H1 (cell line): Measurements from ENCODE around the gene OR4E2. TPM values are rescaled to one million over a fixed set of nuclear protein-coding genes. Genes with fewer than 3 reads are reported as not detected.

Source experiments
- CTCF ChIA-PET: fragments of 300-600 bp; sonication (Branson Sonifier 250); formaldehyde crosslinking; loops from one replicate; lab custom pipeline; 2021; ENCODE audit not compliant: partially characterized antibody; lab: Charles Lee
- POLR2A ChIA-PET: fragments of 300-600 bp; sonication (Branson Sonifier 250); formaldehyde crosslinking; loops from one replicate; lab custom pipeline; 2021; ENCODE audit warnings: inconsistent platforms; ENCODE audit not compliant: partially characterized antibody; lab: Charles Lee
- DNase-seq, 2 experiments: peaks; one replicate each; pipeline versions ENCODE4 v3.0.0 to v3.0.0-alpha.2; 2010 to 2022; ENCODE audit warnings: low spot score in 2 of 2, low read depth in 1 of 2, mixed read lengths in 1 of 2
- FAIRE-seq: peaks from 2 replicates; lab custom pipeline; 2011; peaks lifted over from hg19 to GRCh38; lab: Jason Lieb, UNC
- H2AFZ ChIP-seq: 2 replicates; pipeline ENCODE4 v1.8.1; 2012; ENCODE audit warnings: low read length, inconsistent platforms
- H2AK5ac ChIP-seq: 2 replicates; pipeline ENCODE4 v1.6.1; 2013; ENCODE audit warnings: low read depth, low read length
- H2BK120ac ChIP-seq: replicated peaks from 2 replicates; pipeline ENCODE3; 2013; ENCODE audit warnings: low read depth, low read length, inconsistent platforms
- H2BK12ac ChIP-seq: 2 replicates; pipeline ENCODE4 v1.6.1; 2013; ENCODE audit warnings: low read depth, low read length
- H2BK15ac ChIP-seq: 2 replicates; pipeline ENCODE4 v1.6.1; 2013; ENCODE audit warnings: low read length
- H2BK20ac ChIP-seq: 2 replicates; pipeline ENCODE4 v1.6.1; 2013; ENCODE audit warnings: low read length
- H2BK5ac ChIP-seq: 2 replicates; pipeline ENCODE4 v1.6.1; 2013; ENCODE audit warnings: low read depth, low read length
- H3K14ac ChIP-seq: 2 replicates; pipeline ENCODE4 v1.6.1; 2013; ENCODE audit warnings: inconsistent platforms; ENCODE audit not compliant: insufficient read length
- H3K18ac ChIP-seq: 2 replicates; pipeline ENCODE4 v1.6.1; 2013; ENCODE audit warnings: low read length; ENCODE audit errors: extremely low read depth
- H3K23ac ChIP-seq: 2 replicates; pipeline ENCODE4 v1.6.1; 2013; ENCODE audit warnings: inconsistent platforms; ENCODE audit not compliant: insufficient read length
- H3K23me2 ChIP-seq: 2 replicates; pipeline ENCODE4 v1.6.1; 2013; ENCODE audit warnings: low read depth, low read length
- H3K27ac ChIP-seq: 2 replicates; pipeline ENCODE4 v1.6.1; 2011; ENCODE audit warnings: low read depth, low read length, inconsistent platforms
- H3K27me3 ChIP-seq, 4 experiments: replicated peaks in 1 of 4; 1 replicate in 1 of 4; 2 replicates in 3 of 4; pipeline versions ENCODE4 v1.6.1 to v1.8.1; 2011 to 2013; ENCODE audit warnings: low read length in 3 of 4, mild to moderate bottlenecking in 3 of 4, inconsistent platforms in 2 of 4, mixed read lengths in 2 of 4, moderate library complexity in 1 of 4; ENCODE audit not compliant: control insufficient read depth in 3 of 4, insufficient read depth in 3 of 4; ENCODE audit errors: extremely low read depth in 1 of 4
- H3K36me3 ChIP-seq, 4 experiments: 2 replicates each; pipeline versions ENCODE4 v1.6.1 to v1.8.1; 2011 to 2013; ENCODE audit warnings: mild to moderate bottlenecking in 4 of 4, low read length in 3 of 4, moderate library complexity in 2 of 4, control low read depth in 1 of 4, inconsistent platforms in 1 of 4; ENCODE audit not compliant: insufficient read depth in 4 of 4, control insufficient read depth in 2 of 4
- H3K4ac ChIP-seq: replicated peaks from 2 replicates; pipeline ENCODE3; 2013; ENCODE audit warnings: low read length, low read depth, mixed read lengths, inconsistent platforms; ENCODE audit not compliant: insufficient read length
- H3K4me1 ChIP-seq, 4 experiments: replicated peaks in 1 of 4; 1 replicate in 1 of 4; 2 replicates in 3 of 4; pipeline versions ENCODE4 v1.6.1 to v1.8.1; 2011 to 2013; ENCODE audit warnings: low read length in 3 of 4, inconsistent platforms in 2 of 4, mixed read lengths in 1 of 4; ENCODE audit not compliant: insufficient read depth in 4 of 4, control insufficient read depth in 3 of 4
- H3K4me2 ChIP-seq, 2 experiments: 2 replicates each; pipeline versions ENCODE4 v1.6.1 to v1.8.1; 2011 to 2013; ENCODE audit warnings: low read depth in 2 of 2, low read length in 2 of 2, control low read depth in 1 of 2, inconsistent platforms in 1 of 2, mild to moderate bottlenecking in 1 of 2; ENCODE audit not compliant: insufficient read depth in 1 of 2
- H3K4me3 ChIP-seq, 4 experiments: fragments of 200-600, 300-600 bp in 1 of 4; sonication (generic), shearing (Covaris generic), sonication (Bioruptor Twin) in 1 of 4; 2 replicates each; pipeline versions ENCODE4 v1.5.1 to v1.8.1; 2011 to 2016; ENCODE audit warnings: low read length in 4 of 4, low read depth in 3 of 4, control low read depth in 2 of 4, inconsistent platforms in 2 of 4, mild to moderate bottlenecking in 2 of 4, mixed read lengths in 1 of 4, moderate library complexity in 1 of 4; ENCODE audit not compliant: insufficient read depth in 2 of 4; ENCODE audit errors: extremely low read depth in 1 of 4
- H3K56ac ChIP-seq: replicated peaks from 2 replicates; pipeline ENCODE3; 2013; ENCODE audit warnings: low read depth, mild to moderate bottlenecking, mixed read lengths, low read length, inconsistent platforms; ENCODE audit not compliant: insufficient read length
- H3K79me1 ChIP-seq: 2 replicates; pipeline ENCODE4 v1.6.1; 2013; ENCODE audit warnings: low read depth, low read length, control low read depth
- H3K79me2 ChIP-seq, 2 experiments: 2 replicates each; pipeline versions ENCODE4 v1.6.1 to v1.8.1; 2012 to 2013; ENCODE audit warnings: low read length in 2 of 2, mild to moderate bottlenecking in 2 of 2, inconsistent platforms in 1 of 2; ENCODE audit not compliant: insufficient read depth in 2 of 2, control insufficient read depth in 1 of 2
- H3K9ac ChIP-seq, 4 experiments: replicated peaks in 1 of 4; 1 replicate in 1 of 4; 2 replicates in 3 of 4; pipeline versions ENCODE4 v1.6.1 to v1.8.1; 2011 to 2013; ENCODE audit warnings: low read depth in 3 of 4, low read length in 3 of 4, control low read depth in 2 of 4, mild to moderate bottlenecking in 2 of 4, moderate library complexity in 2 of 4, inconsistent platforms in 1 of 4; ENCODE audit errors: extremely low read depth in 1 of 4
- H3K9me3 ChIP-seq, 2 experiments: 2 replicates each; pipeline versions ENCODE4 v1.6.1 to v1.8.1; 2012 to 2013; ENCODE audit warnings: mild to moderate bottlenecking in 2 of 2, moderate library complexity in 2 of 2, control low read depth in 1 of 2, inconsistent platforms in 1 of 2, low read depth in 1 of 2, low read length in 1 of 2, mixed read lengths in 1 of 2; ENCODE audit not compliant: insufficient read depth in 2 of 2
- H4K20me1 ChIP-seq, 2 experiments: replicated peaks in 1 of 2; 2 replicates each; pipeline versions ENCODE3 to v1.8.1; 2011 to 2013; ENCODE audit warnings: inconsistent platforms in 2 of 2, low read length in 2 of 2, mild to moderate bottlenecking in 1 of 2; ENCODE audit not compliant: insufficient read depth in 2 of 2, control insufficient read depth in 1 of 2
- H4K5ac ChIP-seq: 2 replicates; pipeline ENCODE4 v1.6.1; 2013; ENCODE audit warnings: low read length, low read depth, mixed read lengths, inconsistent platforms; ENCODE audit not compliant: insufficient read length
- H4K8ac ChIP-seq: 2 replicates; pipeline ENCODE4 v1.8.0; 2013; ENCODE audit warnings: mild to moderate bottlenecking, moderate library complexity, low read length, inconsistent platforms; ENCODE audit not compliant: insufficient read depth; ENCODE audit errors: extremely low read depth
- H4K91ac ChIP-seq: replicated peaks from 2 replicates; pipeline ENCODE3; 2013; ENCODE audit warnings: low read length, mixed read lengths, inconsistent platforms; ENCODE audit not compliant: insufficient read length
- ATF3 ChIP-seq: IDR thresholded peaks from 2 replicates; pipeline ENCODE4 v1.6.1; 2011; ENCODE audit warnings: low read depth, mild to moderate bottlenecking, low read length; ENCODE audit not compliant: insufficient read depth
- CEBPB ChIP-seq: IDR thresholded peaks from 2 replicates; pipeline ENCODE4 v1.6.1; 2012; ENCODE audit warnings: low read depth, low read length
- CHD2 ChIP-seq: IDR thresholded peaks from 2 replicates; pipeline ENCODE4 v1.6.1; 2012; ENCODE audit warnings: low read length, improper control_type of control experiment
- CTBP2 ChIP-seq: IDR thresholded peaks from 2 replicates; pipeline ENCODE4 v1.7.0; 2011; ENCODE audit warnings: borderline replicate concordance, mild to moderate bottlenecking, moderate library complexity, mixed read lengths, low read length; ENCODE audit not compliant: insufficient read depth, insufficient read length
- GTF2F1 ChIP-seq: IDR thresholded peaks from 2 replicates; pipeline ENCODE4 v1.6.1; 2012; ENCODE audit warnings: low read depth, low read length, improper control_type of control experiment, borderline replicate concordance
- HDAC2 ChIP-seq, 2 experiments: fragments of 300-600 bp in 1 of 2; sonication (generic) in 1 of 2; IDR thresholded peaks; 2 replicates each; pipeline ENCODE4 v1.6.1; 2011 to 2012; ENCODE audit warnings: low read depth in 2 of 2, low read length in 2 of 2, mild to moderate bottlenecking in 2 of 2, moderate library complexity in 2 of 2, borderline replicate concordance in 1 of 2, inconsistent platforms in 1 of 2
- KDM5A ChIP-seq: fragments of 200-600 bp; IDR thresholded peaks from 2 replicates; pipeline ENCODE4 v1.7.1; 2012; ENCODE audit warnings: mild to moderate bottlenecking, low read length, inconsistent platforms, mixed read lengths
- SP2 ChIP-seq: IDR thresholded peaks from 2 replicates; pipeline ENCODE4 v1.6.1; 2012; ENCODE audit warnings: mild to moderate bottlenecking, low read length, inconsistent platforms
- SRF ChIP-seq: IDR thresholded peaks from 2 replicates; pipeline ENCODE4 v1.6.1; 2011; ENCODE audit warnings: mild to moderate bottlenecking, low read depth, low read length, moderate library complexity
- SUZ12 ChIP-seq: fragments of 200-600 bp; sonication (generic); IDR thresholded peaks from 2 replicates; pipeline ENCODE4 v1.6.1; 2012; ENCODE audit warnings: mild to moderate bottlenecking, inconsistent platforms, low read length, moderate library complexity, mixed read lengths
- YY1 ChIP-seq: IDR thresholded peaks from 2 replicates; pipeline ENCODE4 v1.6.1; 2011; ENCODE audit warnings: low read depth, mild to moderate bottlenecking, low read length
- WGBS, 2 experiments: shearing (Covaris generic) in 1 of 2; methylation state at CpG; one replicate each; pipeline versions ENCODE4 v1.1.6 to v1.1.7; 2013 to 2015; ENCODE audit warnings: low lambda C conversion rate in 2 of 2, mixed read lengths in 2 of 2, inconsistent platforms in 1 of 2, low coverage in 1 of 2, missing lambda C conversion rate in 1 of 2; ENCODE audit not compliant: insufficient replicate concordance in 2 of 2, insufficient coverage in 1 of 2, insufficient read length in 1 of 2; ENCODE audit errors: extremely low coverage in 1 of 2, missing lambda C conversion rate in 1 of 2; 5-methylcytosine and 5-hydroxymethylcytosine counted together
- polyA plus RNA-seq, 7 experiments: library from polyadenylated mRNA; depleted of rRNA in 3 of 7; stranded (reverse) in 5 of 7; unstranded in 2 of 7; fragments of >200 nt in 5 of 7; fragments of 200-250 nt in 2 of 7; gene quantifications; 1 replicate in 5 of 7; 2 replicates in 1 of 7; 4 replicates in 1 of 7; pipeline versions ENCODE4 v1.2.1 to v1.2.3, GENCODE V29; 2011 to 2013; ENCODE audit warnings: missing spikeins in 2 of 7, mixed read lengths in 2 of 7
- total RNA-seq: library from RNA; stranded (reverse); fragmentation: NEBNext Ultra II Directional; extraction: Animal tissue kit (Norgen Biotek cat#: 25700); gene quantifications from 2 replicates; pipeline ENCODE4 v1.2.1, GENCODE V29; 2021

Gene OR4E2
- total and polyA plus RNA-seq, 2 of the 8 experiments (the other 6 are each of a cell fraction or from before 2014, with no cell fraction given): not detected

GRCh38 chr14:21672116-21672515 is 18.5 kb downstream of the OR4E2 start:
- no peak overlapping the region for H3K4me2 ChIP-seq
- 100% methylated on average over 1 of the region's 1 CpG; no CpG with 5 or more reads in 1 of the 2 experiments for WGBS, 2 experiments

More at GRCh38 chr14:21672116-21672515, 18.5 kb downstream of the OR4E2 start:
- Histone ChIP-seq H3K23ac (no peak overlapping the region), H3K36me3 (no peaks in the 10 kb centered on the region), H2BK12ac (no peak overlapping the region), H4K8ac (no peak overlapping the region), H3K9ac (no peak overlapping the region), H3K27me3 (no peaks in the 10 kb centered on the region), H3K4me3 (no peak overlapping the region), H3K9me3 (no peaks in the 10 kb centered on the region), H4K91ac (no peak overlapping the region), H3K56ac (no peak overlapping the region), H3K79me1 (no peaks in the 10 kb centered on the region), H3K14ac (no peak overlapping the region), H3K4ac (no peak overlapping the region), H4K5ac (no peak overlapping the region), H2BK15ac (no peak overlapping the region), H3K79me2 (no peaks in the 10 kb centered on the region), H4K20me1 (no peaks in the 10 kb centered on the region), H3K27ac (no peak overlapping the region), H3K23me2 (no peaks in the 10 kb centered on the region), H2BK5ac (no peak overlapping the region), H3K18ac (no peak overlapping the region), H2BK120ac (no peak overlapping the region), H2AFZ (no peak overlapping the region), H2AK5ac (no peak overlapping the region), H3K4me1 (no peaks in the 10 kb centered on the region), H2BK20ac (no peak overlapping the region)
- FAIRE-seq (no peak), DNase-seq (no peak)
- ChIA-PET POLR2A (no interaction called here), CTCF (interaction anchor here (0.7 to 1.6 kb wide), 2 partner anchors 31 to 96 kb away, joined by 3 to 6 read pairs; no protein-coding TSS in a partner anchor)
- TF ChIP-seq SP2: no peak
- TF ChIP-seq CHD2: no peak
- TF ChIP-seq HDAC2 (IDR thresholded peaks at IDR 0.05; ENCODE audit: borderline replicate concordance in 1 of 2, low read depth in 2 of 2, low read length in 2 of 2): no peak
- no peak for TF ChIP-seq GTF2F1
- TF ChIP-seq SUZ12: no peak
- no peak for TF ChIP-seq CTBP2
- no peak for TF ChIP-seq ATF3
- no peak for TF ChIP-seq SRF
- TF ChIP-seq YY1: no peak
- no peak for TF ChIP-seq KDM5A
- TF ChIP-seq CEBPB: no peak
